ENCODE data around the gene CTU2.

CTU2 gene

DNA sequence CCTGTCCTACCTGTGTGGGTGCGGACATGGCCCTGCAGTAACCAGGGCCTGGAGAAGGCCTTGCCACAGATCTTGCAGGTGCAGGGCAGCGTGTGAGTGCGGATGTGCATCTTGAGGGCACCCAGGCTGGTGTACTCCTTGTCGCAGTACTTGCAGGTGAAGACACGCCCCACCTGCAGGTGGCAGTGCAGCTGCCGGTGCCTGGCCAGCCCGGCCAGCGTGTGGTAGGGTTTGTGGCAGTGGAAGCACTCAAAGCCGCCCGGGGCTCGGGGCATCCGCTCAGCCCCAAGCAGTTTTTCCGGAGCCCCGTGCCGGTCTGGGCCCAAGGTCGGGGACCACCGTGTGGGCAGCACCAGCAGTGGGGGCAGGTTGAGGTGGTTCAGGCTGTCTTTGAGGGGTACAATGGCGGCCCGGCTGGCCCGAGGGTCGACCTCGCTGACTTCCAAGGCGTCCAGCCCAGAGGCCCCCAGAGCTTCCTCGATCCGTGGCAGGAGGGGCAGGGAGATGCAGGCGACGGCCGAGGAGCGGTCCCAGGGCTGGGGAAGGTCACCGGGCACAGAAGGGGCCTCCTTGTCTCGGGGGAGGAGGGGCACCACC lies 25.1 kb upstream of the CTU2 start:
- DNase-seq (ENCODE audit: insufficient read length, low spot score) (no peak), FAIRE-seq (no peak)

DNA sequence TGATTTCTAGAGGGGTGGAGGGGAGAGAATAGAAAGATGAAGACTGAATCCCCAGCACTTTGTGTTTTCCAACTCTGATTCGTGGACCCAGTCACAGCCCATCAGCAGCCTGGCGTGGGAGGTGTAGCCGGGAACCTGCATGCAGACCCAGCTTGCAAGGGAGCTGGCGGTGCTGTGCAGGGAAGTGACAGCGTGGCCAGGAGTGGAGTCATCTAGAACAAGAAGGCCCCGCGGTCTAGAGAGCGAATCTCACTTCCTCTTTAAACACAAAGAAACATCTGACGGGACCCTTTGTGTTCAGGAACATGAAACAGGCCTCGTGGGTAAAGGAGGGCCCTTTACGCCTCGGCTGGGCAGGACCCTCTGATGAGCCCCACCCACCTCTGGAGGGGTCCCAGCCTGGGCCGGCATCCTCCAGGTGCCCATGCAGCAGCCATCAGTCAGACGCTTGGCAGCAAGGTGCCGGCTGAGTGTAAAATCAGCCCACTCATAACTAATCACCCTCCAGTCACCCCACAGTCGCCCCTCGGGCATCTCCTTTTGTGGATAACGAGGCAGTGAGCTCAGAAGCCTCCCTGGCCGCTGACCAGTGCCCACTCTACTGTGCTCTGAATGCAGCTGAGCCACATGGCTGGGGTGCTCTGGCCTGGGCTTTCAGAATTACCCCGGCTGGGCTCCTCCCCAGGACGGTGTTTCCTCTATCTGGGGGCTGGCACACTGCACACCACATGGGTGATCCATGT lies 24.4 kb upstream of the CTU2 start:
- DNase-seq (ENCODE audit: insufficient read length, low spot score): no peak
- no peak for FAIRE-seq

DNA sequence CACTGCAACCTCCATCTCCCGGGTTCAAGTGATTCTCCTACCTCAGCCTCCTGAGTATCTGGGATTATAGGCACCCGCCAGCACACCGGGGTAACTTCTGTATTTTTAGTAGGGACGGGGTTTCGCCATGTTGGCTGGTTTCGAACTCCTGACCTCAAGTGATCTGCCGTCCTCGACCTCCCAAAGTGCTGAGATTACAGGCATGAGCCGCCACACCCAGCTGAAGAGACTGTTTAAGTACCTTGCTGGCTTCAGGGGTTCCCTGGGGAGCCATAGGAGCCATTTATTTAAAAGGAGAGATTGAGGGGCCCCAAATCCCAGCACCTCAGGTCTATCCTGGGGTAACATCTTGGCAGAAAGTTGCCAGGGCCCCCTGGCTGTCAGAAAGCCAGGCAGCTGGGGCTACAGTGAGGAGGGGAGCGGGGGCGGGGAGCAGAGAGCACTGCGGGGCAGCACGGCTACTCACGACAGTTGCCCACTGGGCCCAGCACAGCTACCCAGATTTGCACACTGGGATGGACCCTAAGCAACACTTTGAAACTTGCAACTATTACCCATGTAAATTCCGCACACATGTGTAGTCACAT lies 21.6 kb upstream of the CTU2 start:
- FAIRE-seq (no peak), DNase-seq (ENCODE audit: insufficient read length, low spot score) (no peak)

- DNase-seq (ENCODE audit: insufficient read length, low spot score): peak; percentile 70
- FAIRE-seq: peak; percentile 38
Observed at GRCh38 chr16:88685156-88686061, 20.9 kb upstream of the CTU2 start.

- DNase-seq (ENCODE audit: insufficient read length, low spot score): no peak
- no peak for FAIRE-seq
Observed at GRCh38 chr16:88686062-88686438, 20.3 kb upstream of the CTU2 start.

GRCh38 chr16:88686439-88687253 lies 19.7 kb upstream of the CTU2 start, which contains the start of gene SNAI3:
TSS of gene SNAI3 (minus strand) at chr16:88686507. CDS start at chr16:88686406, 101 bp downstream.
- FAIRE-seq: peak; percentile 84
- peak; percentile 85 for DNase-seq (ENCODE audit: insufficient read length, low spot score)

GRCh38 chr16:88687254-88687576 lies 19.1 kb upstream of the CTU2 start:
- FAIRE-seq: no peak

DNA sequence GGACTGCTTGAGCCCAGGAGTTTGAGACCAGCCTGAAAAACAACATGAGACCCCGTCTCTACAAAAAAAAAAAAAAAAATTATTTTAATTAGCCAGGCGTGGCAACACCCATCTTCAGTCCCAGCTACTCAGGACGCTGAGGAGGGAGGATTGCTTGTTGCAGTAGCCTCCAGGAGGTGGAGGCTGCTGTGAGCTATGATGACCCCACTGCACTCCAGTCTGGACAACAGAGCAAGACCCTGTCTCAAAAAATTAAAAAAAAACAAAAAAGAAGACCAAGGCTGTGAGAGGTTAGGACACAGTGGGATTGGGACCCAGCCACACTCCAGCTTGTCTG lies 18.7 kb upstream of the CTU2 start:
- no peak for FAIRE-seq
- no peak for DNase-seq (ENCODE audit: insufficient read length, low spot score)

More at GRCh38 chr16:88687254-88687576, 19.1 kb upstream of the CTU2 start:
- DNase-seq (ENCODE audit: insufficient read length, low spot score): no peak

- DNase-seq (ENCODE audit: insufficient read length, low spot score) (no peak), FAIRE-seq (no peak)
Observed at GRCh38 chr16:88688013-88688778, 18.1 kb upstream of the CTU2 start.

DNA sequence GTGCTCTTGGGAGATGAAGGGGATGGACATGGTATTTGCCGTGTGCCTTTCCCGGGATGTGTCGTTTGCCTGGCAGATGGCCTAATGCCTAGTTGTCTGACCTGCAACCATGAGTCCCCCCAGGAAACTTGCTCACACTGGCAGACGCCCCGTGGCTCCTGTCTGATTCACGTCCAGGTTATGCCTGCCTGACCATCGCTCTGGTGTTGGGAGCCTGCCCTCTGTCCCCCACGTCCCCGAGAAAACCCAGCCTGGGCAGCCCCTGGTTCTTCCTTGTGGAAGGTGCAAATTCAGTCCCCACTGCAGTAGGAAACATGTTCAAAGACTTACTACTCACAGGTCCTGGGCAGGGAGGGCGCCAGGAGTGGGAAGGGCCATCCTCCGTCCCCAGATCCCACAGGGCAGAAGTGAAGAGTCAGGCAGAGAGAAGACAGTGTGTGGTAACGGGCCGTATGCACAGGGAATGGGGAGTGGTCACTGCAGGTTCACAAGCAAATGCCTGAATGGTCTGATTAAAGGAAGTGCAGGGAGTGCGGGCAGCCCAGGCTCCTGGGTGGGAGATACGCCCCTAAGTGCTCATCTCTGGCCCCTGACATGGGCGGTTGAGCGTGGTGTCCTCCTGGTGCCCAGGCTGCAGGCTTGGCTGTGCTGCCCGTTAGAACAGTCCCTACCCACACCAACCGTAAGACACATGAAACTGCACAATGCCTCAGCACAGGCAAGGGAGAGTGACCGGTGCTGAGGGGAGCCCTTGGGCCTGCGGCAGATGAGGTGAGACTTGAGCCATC lies 15.8 kb upstream of the CTU2 start:
- DNase-seq (ENCODE audit: insufficient read length, low spot score) (no peak), FAIRE-seq (no peak)

- DNase-seq (ENCODE audit: insufficient read length, low spot score) (no peak), FAIRE-seq (no peak)
Observed at GRCh38 chr16:88691129-88691813, 15.0 kb upstream of the CTU2 start.

DNA sequence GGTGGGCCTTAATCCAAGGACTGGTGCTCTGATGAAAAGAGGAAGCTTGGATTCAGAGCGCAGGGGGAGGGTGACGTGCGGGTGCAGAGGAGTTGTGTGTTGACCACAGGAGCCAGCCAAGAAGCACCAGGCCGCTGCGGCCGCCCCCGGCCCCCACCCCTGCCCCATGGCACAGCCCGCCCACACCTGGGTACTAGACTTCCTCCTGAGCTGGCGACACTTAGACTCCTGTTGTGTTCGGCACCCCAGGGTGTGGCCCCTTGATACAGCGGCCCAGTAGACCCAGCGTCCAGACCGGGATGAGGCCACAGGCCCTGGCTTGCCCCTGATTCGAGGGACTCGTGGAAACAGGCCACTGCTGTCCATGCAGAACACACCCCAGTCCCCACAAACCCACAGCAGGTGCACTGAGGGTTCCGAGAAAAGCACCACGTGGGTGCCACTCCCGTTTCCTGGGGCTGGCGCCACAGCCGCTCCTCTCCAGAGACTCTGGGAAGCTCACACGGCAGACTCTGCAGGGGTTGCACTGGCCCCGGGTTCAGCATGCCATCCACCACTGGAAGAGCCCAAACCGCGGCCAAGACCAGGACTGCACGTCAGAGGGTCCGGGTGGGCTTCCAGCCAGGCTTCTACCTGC lies 14.3 kb upstream of the CTU2 start:
- FAIRE-seq (no peak), DNase-seq (ENCODE audit: insufficient read length, low spot score) (no peak)

GRCh38 chr16:88692861-88693260 lies 13.4 kb upstream of the CTU2 start:
- DNase-seq (ENCODE audit: insufficient read length, low spot score) (no peak), FAIRE-seq (no peak)

- no peak for DNase-seq (ENCODE audit: insufficient read length, low spot score)
Observed at GRCh38 chr16:88693420-88694177, 12.7 kb upstream of the CTU2 start.

DNA sequence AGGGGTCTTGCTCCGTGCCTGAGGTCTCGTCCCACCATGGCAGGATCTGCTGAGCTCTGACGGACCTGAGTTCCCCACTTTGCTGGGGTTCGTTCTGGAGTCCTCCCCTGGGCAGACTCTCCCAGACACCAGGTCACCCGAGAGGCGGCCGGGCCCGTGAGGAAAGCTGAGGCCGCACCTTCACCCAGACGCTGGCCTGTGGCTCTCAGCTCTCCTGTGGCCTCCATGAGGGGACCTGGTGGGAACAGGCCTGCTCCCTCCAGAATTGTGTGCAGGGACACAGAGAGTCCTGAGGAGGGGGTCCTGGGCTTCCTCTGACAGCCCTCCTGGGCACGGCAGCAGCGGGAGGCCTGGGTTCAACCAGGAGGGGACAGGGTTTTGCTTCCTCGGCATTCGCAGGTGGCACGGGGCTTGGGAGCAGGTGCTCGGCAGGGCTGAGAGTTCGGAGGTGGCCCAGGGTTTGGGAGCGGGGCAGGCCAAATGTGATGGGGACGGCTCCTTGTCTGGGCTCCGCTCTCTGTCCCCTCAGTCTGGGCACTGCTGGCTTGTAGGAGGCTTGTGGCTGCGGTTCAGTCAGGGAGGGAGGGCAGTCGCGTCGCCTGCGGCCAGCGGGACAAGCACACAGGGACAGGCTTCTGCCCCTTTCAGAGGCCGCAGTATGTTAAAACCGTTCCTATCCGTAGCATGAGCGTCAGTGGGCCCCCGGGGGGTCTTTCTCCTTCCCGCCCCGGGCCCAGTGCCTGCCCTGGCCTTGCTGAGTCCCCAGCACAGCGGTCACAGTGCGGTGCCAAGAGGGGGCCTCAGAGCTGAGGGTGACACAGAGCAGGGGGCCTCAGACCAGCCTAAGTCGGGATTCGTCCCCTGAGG lies 11.8 kb upstream of the CTU2 start:
- no peak for DNase-seq (ENCODE audit: insufficient read length, low spot score)
- FAIRE-seq: no peak

More at GRCh38 chr16:88693420-88694177, 12.7 kb upstream of the CTU2 start:
- FAIRE-seq: no peak

- DNase-seq (ENCODE audit: insufficient read length, low spot score) (no peak), FAIRE-seq (no peak)
Observed at GRCh38 chr16:88695218-88695617, 11.1 kb upstream of the CTU2 start.
